CD4-positive, alpha-beta memory T cell (primary cell): Measurements from ENCODE around the gene ATG10. TPM values are rescaled to one million over a fixed set of nuclear protein-coding genes. Genes with fewer than 3 reads are reported as not detected.

Experiments
- CTCF ChIA-PET: fragments of 350-600 bp; sonication (Branson Sonifier 250); formaldehyde crosslinking; loops from one replicate; lab custom pipeline; 2021; ENCODE audit warnings: inconsistent platforms; ENCODE audit not compliant: partially characterized antibody; lab: Charles Lee
- POLR2A ChIA-PET: fragments of 350-600 bp; sonication (Branson Sonifier 250); formaldehyde crosslinking; loops from one replicate; lab custom pipeline; 2021; ENCODE audit not compliant: partially characterized antibody; lab: Charles Lee
- DNase-seq, 5 donors: peaks; one replicate each; pipeline versions ENCODE4 v3.0.0 to v3.0.0-alpha.2; 2020 to 2022; ENCODE audit warnings: mixed read lengths in 1 of 5
- H3K27ac ChIP-seq: one replicate; pipeline ENCODE4 v1.7.0; 2013; ENCODE audit warnings: low read depth, low read length
- H3K27me3 ChIP-seq: 2 replicates; pipeline ENCODE4 v1.7.0; 2013; ENCODE audit warnings: mild to moderate bottlenecking, low read length, moderate library complexity; ENCODE audit not compliant: insufficient read depth
- H3K36me3 ChIP-seq: 2 replicates; pipeline ENCODE4 v1.7.0; 2013; ENCODE audit warnings: mild to moderate bottlenecking, low read length, moderate library complexity; ENCODE audit not compliant: insufficient read depth
- H3K4me1 ChIP-seq: 2 replicates; pipeline ENCODE4 v1.7.0; 2013; ENCODE audit warnings: mild to moderate bottlenecking, low read length, moderate library complexity; ENCODE audit not compliant: insufficient read depth
- H3K4me3 ChIP-seq, 2 donors: one replicate each; pipeline ENCODE4 v1.7.0; 2013; ENCODE audit warnings: low read length in 2 of 2, mild to moderate bottlenecking in 1 of 2
- H3K9me3 ChIP-seq, 2 donors: one replicate each; pipeline ENCODE4 v1.7.0; 2013; ENCODE audit warnings: low read length in 2 of 2, control low read depth in 1 of 2; ENCODE audit not compliant: control insufficient read depth in 1 of 2
- H3K27ac Mint-ChIP-seq, 7 donors: one replicate each; pipeline ENCODE4 v1.8.0; 2020 to 2021; ENCODE audit warnings: mixed read lengths in 7 of 7, mild to moderate bottlenecking in 6 of 7, inconsistent platforms in 3 of 7, moderate library complexity in 3 of 7
- H3K27me3 Mint-ChIP-seq, 2 donors: one replicate each; pipeline ENCODE4 v1.8.0; 2020 to 2021; ENCODE audit warnings: mixed read lengths in 2 of 2
- H3K36me3 Mint-ChIP-seq, 2 donors: one replicate each; pipeline ENCODE4 v1.8.0; 2020 to 2021; ENCODE audit warnings: mixed read lengths in 2 of 2, inconsistent platforms in 1 of 2, mild to moderate bottlenecking in 1 of 2
- H3K4me1 Mint-ChIP-seq, 4 donors: one replicate each; pipeline ENCODE4 v1.8.0; 2020 to 2021; ENCODE audit warnings: mixed read lengths in 4 of 4, mild to moderate bottlenecking in 1 of 4
- H3K4me3 Mint-ChIP-seq, 8 donors: one replicate each; pipeline ENCODE4 v1.8.0; 2020 to 2021; ENCODE audit warnings: mixed read lengths in 8 of 8, mild to moderate bottlenecking in 7 of 8, moderate library complexity in 6 of 8, inconsistent platforms in 3 of 8
- H3K9me3 Mint-ChIP-seq, 8 donors: one replicate each; pipeline ENCODE4 v1.8.0; 2020 to 2021; ENCODE audit warnings: mixed read lengths in 8 of 8, mild to moderate bottlenecking in 5 of 8, inconsistent platforms in 3 of 8, moderate library complexity in 1 of 8
- intact Hi-C: fragments of 100-400 bp; cut with micrococcal nuclease; formaldehyde crosslinking; loops from one replicate; pipeline ENCODE4 v1.15.1; 2023
- polyA plus RNA-seq, 2 donors: library from polyadenylated mRNA; unstranded; fragments of 300-500 nt; fragmentation: Illumina TruSeq; gene quantifications; one replicate each; pipeline ENCODE4 v1.2.3, GENCODE V29; 2021
- total RNA-seq, 2 experiments: library from RNA; stranded (reverse); gene quantifications; one replicate each; pipeline ENCODE4 v1.2.3, GENCODE V29; 2021

Gene ATG10
- total and polyA plus RNA-seq, 4 experiments from 2014 or later, result 7.3 to 10.5 (median 7.7) TPM

DNA sequence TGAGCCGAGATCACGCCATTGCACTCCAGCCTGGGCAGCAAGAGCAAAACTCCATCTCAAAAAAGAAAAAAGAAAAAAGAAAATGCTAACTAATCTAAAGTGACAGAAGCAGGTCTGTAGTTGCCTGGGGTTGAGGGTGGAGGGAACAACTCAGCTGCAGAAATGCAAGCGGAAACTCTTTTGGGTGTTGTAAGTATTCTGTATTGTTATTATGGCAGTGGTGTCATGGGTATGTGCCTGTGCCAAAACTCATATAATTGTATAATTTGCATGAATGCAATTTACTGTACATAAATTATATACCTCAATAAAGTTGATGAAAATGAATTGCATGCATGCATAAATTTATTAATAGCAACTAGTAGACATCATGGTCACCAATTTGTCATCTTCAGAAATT is 329.4 kb downstream of the ATG10 start:
- Histone ChIP-seq H3K4me1 (no peaks in the 10 kb centered on the region), H3K36me3 (no peaks in the 10 kb centered on the region), H3K27me3 (no peaks in the 10 kb centered on the region), H3K9me3 (no peaks in the 10 kb centered on the region), H3K27ac (no peak overlapping the region), H3K4me3 (no peak overlapping the region)
- ChIA-PET POLR2A (no interaction called here), CTCF (no interaction called here)
- DNase-seq, result no peak
- H3K27ac Mint-ChIP-seq, result no peak overlapping the region
- H3K4me1 Mint-ChIP-seq, result no peaks in the 10 kb centered on the region
- no peak overlapping the region for H3K4me3 Mint-ChIP-seq
- intact Hi-C loops, result no loop called here
- peaks cover 0 to 1% of the 10 kb centered on the region in 2 donors for H3K27me3 Mint-ChIP-seq
- peaks cover 0 to 7% of the 10 kb centered on the region in 2 donors for H3K36me3 Mint-ChIP-seq
- H3K9me3 Mint-ChIP-seq, result peaks cover 0 to 3% (median 0%) of the 10 kb centered on the region in 8 donors

Other genes starting within 250 kb of the ATG10 start
- gene SSBP2, start 220.9 kb upstream of the ATG10 start, total RNA-seq, result 10 to 100 TPM; 54.4 to 63.3 TPM
- 10 to 100 TPM; 46.4 to 91.7 TPM for gene SSBP2, start 220.9 kb upstream of the ATG10 start, polyA plus RNA-seq